Small intestine (tissue), 7 donors: Measurements from ENCODE around the gene PET100. TPM values are rescaled to one million over a fixed set of nuclear protein-coding genes. Genes with fewer than 3 reads are reported as not detected.
"Not testable (repeated sequence)": the region's sequence is repeated elsewhere in the genome, so short reads cannot be mapped to it uniquely, and the experiment has no call there.

ENCODE experiments used
- DNase-seq, 2 donors: peaks; one replicate each; pipeline versions ENCODE4 v3.0.0 to v3.0.0-alpha.2; 2013
- FAIRE-seq: peaks from 2 replicates; lab custom pipeline; 2012; peaks lifted over from hg19 to GRCh38; lab: Jason Lieb, UNC
- H3K27ac ChIP-seq, 3 donors: one replicate each; pipeline ENCODE4 v1.5.1; 2013; ENCODE audit warnings: low read length in 2 of 3, mild to moderate bottlenecking in 2 of 3, control low read depth in 1 of 3, inconsistent platforms in 1 of 3, low read depth in 1 of 3, moderate library complexity in 1 of 3
- H3K27me3 ChIP-seq, 3 donors: one replicate each; pipeline ENCODE4 v1.6.1; 2013; ENCODE audit warnings: low read length in 3 of 3, inconsistent platforms in 1 of 3; ENCODE audit not compliant: control insufficient read depth in 3 of 3, insufficient read depth in 3 of 3
- H3K36me3 ChIP-seq, 3 donors: one replicate each; pipeline ENCODE4 v1.6.1; 2013; ENCODE audit warnings: low read length in 3 of 3, inconsistent platforms in 1 of 3, low read depth in 1 of 3, mild to moderate bottlenecking in 1 of 3, moderate library complexity in 1 of 3; ENCODE audit not compliant: control insufficient read depth in 3 of 3, insufficient read depth in 2 of 3
- H3K4me1 ChIP-seq, 3 donors: one replicate each; pipeline ENCODE4 v1.6.1; 2013; ENCODE audit warnings: low read length in 2 of 3, inconsistent platforms in 1 of 3, low read depth in 1 of 3, mild to moderate bottlenecking in 1 of 3, moderate library complexity in 1 of 3; ENCODE audit not compliant: control insufficient read depth in 3 of 3, insufficient read depth in 2 of 3
- H3K4me3 ChIP-seq, 3 donors: one replicate each; pipeline ENCODE4 v1.5.1; 2013; ENCODE audit warnings: low read length in 3 of 3, control low read depth in 1 of 3, inconsistent platforms in 1 of 3, low read depth in 1 of 3, mild to moderate bottlenecking in 1 of 3, moderate library complexity in 1 of 3
- H3K9me3 ChIP-seq, 2 donors: one replicate each; pipeline ENCODE4 v1.6.1; 2013; ENCODE audit warnings: low read depth in 1 of 2, low read length in 1 of 2; ENCODE audit not compliant: control insufficient read depth in 2 of 2, insufficient read depth in 1 of 2
- WGBS, 3 donors: extraction: QIAGEN DNeasy Blood & Tissue Kit; methylation state at CpG; one replicate each; pipeline ENCODE4 v1.1.7; 2013; 5-methylcytosine and 5-hydroxymethylcytosine counted together
- polyA plus RNA-seq, 4 donors: library from polyadenylated mRNA; stranded (reverse) in 3 of 4; unstranded in 1 of 4; fragments of 200-250 nt in 3 of 4; fragments of 120-200 nt in 1 of 4; gene quantifications; one replicate each; pipeline versions ENCODE4 v1.2.1 to v1.2.3, GENCODE V29; 2013
- donor health status: healthy with polysubstance abuse.
- donor health status: control.
- donor health status: control.
- donor health status: Bipolar disorder and iron deficiency.
- donor health status: healthy.

Gene PET100
- polyA plus RNA-seq, 4 donors: 43.7 to 149 (median 104) TPM

- peaks cover 0 to 5% (median 0%) of the 10 kb centered on the region in 3 donors for H3K4me1 ChIP-seq
- DNase-seq: no peak
- H3K27me3 ChIP-seq: peaks cover 0 to 2% (median 0%) of the 10 kb centered on the region in 3 donors
- no peaks in the 10 kb centered on the region for H3K9me3 ChIP-seq
- no peak for FAIRE-seq
- H3K4me3 ChIP-seq: no peak overlapping the region
- H3K27ac ChIP-seq: no peak overlapping the region
- 84 to 86% (median 86%) methylated on average over 38 to 43 of the region's 43 CpGs for WGBS, 3 donors
- H3K36me3 ChIP-seq: peaks cover 6 to 68% (median 7%) of the 10 kb centered on the region in 3 donors
Measured at GRCh38 chr19:7641290-7642276, 12.0 kb downstream of the PET100 start.

- WGBS, 3 donors: 91 to 96% (median 94%) methylated on average over 23 to 27 of the region's 27 CpGs
- no peak for FAIRE-seq
- Histone ChIP-seq H3K27me3 (peaks cover 0 to 2% (median 0%) of the 10 kb centered on the region in 3 donors), H3K4me3 (no peak overlapping the region), H3K36me3 (peaks cover 6 to 77% (median 12%) of the 10 kb centered on the region in 3 donors), H3K27ac (no peak overlapping the region), H3K9me3 (no peaks in the 10 kb centered on the region), H3K4me1 (peaks cover 0 to 3% (median 0%) of the 10 kb centered on the region in 3 donors)
- DNase-seq: no peak
Measured at GRCh38 chr19:7642295-7643030, 12.9 kb downstream of the PET100 start.

- no peak for DNase-seq
- no peak for FAIRE-seq
- no peaks in the 10 kb centered on the region for H3K9me3 ChIP-seq
- peaks cover 0 to 2% (median 0%) of the 10 kb centered on the region in 3 donors for H3K27me3 ChIP-seq
- H3K36me3 ChIP-seq: peaks cover 6 to 81% (median 12%) of the 10 kb centered on the region in 3 donors
- 92 to 98% (median 97%) methylated on average over 8 of the region's 8 CpGs for WGBS, 3 donors
- no peak overlapping the region for H3K4me3 ChIP-seq
- H3K27ac ChIP-seq: no peak overlapping the region
- peaks cover 0 to 1% (median 0%) of the 10 kb centered on the region in 3 donors for H3K4me1 ChIP-seq
Measured at GRCh38 chr19:7643031-7643415, 13.4 kb downstream of the PET100 start.

GRCh38 chr19:7643629-7644549 is 14.3 kb downstream of the PET100 start:
- H3K4me3 ChIP-seq, H3K27me3 ChIP-seq, H3K9me3 ChIP-seq, FAIRE-seq, H3K4me1 ChIP-seq, H3K27ac ChIP-seq: not testable (repeated sequence)
- peak in 1 of 2 donors; percentile 56 for DNase-seq
- WGBS, 3 donors: 58 to 84% (median 73%) methylated on average over 8 to 10 of the region's 10 CpGs
- H3K36me3 ChIP-seq: peaks cover 6 to 80% (median 12%) of the 10 kb centered on the region in 3 donors

- Histone ChIP-seq H3K4me1 (no peaks in the 10 kb centered on the region), H3K36me3 (peaks cover 6 to 76% (median 12%) of the 10 kb centered on the region in 3 donors), H3K27me3 (no peaks in the 10 kb centered on the region), H3K27ac (no peak overlapping the region), H3K9me3 (no peaks in the 10 kb centered on the region), H3K4me3 (no peak overlapping the region)
- FAIRE-seq (no peak), DNase-seq (no peak)
- WGBS, 3 donors: 93 to 97% (median 95%) methylated on average over 13 to 20 of the region's 20 CpGs
Measured at GRCh38 chr19:7644550-7644877, 14.9 kb downstream of the PET100 start.

- H3K9me3 ChIP-seq: no peaks in the 10 kb centered on the region
- no peak overlapping the region for H3K27ac ChIP-seq
- no peak for FAIRE-seq
- H3K4me1 ChIP-seq: no peaks in the 10 kb centered on the region
- H3K4me3 ChIP-seq: no peak overlapping the region
- no peak for DNase-seq
- 90 to 91% (median 90%) methylated on average over 14 of the region's 14 CpGs for WGBS, 3 donors
- H3K36me3 ChIP-seq: peaks cover 6 to 74% (median 12%) of the 10 kb centered on the region in 3 donors
- no peaks in the 10 kb centered on the region for H3K27me3 ChIP-seq
Measured at GRCh38 chr19:7645163-7645562, 15.6 kb downstream of the PET100 start.

GRCh38 chr19:7645656-7646425 is 16.2 kb downstream of the PET100 start:
- Histone ChIP-seq H3K36me3 (peaks cover 6 to 67% (median 12%) of the 10 kb centered on the region in 3 donors), H3K4me1 (no peaks in the 10 kb centered on the region), H3K27ac (no peak overlapping the region), H3K27me3 (peaks cover 0 to 2% (median 0%) of the 10 kb centered on the region in 3 donors), H3K9me3 (no peaks in the 10 kb centered on the region), H3K4me3 (no peak overlapping the region)
- FAIRE-seq: no peak
- no peak for DNase-seq
- WGBS, 3 donors: 73 to 91% (median 90%) methylated on average over 18 to 20 of the region's 20 CpGs
